SK-N-SH (cell line): ENCODE measurements around the gene RAPSN. TPM values are rescaled to one million over a fixed set of nuclear protein-coding genes. Genes with fewer than 3 reads are reported as not detected.

Source experiments
- CTCF ChIA-PET: fragments of 300-600, 350-600 bp; formaldehyde crosslinking; extraction: SDS; loops from one replicate; lab custom pipeline; 2021; lab: Yijun Ruan, JAX
- POLR2A ChIA-PET: fragments of 350-600 bp; sonication (Branson Sonifier 250); formaldehyde crosslinking; extraction: SDS; loops from one replicate; lab custom pipeline; 2020; ENCODE audit warnings: antibody characterized with exemption, inconsistent platforms; lab: Yijun Ruan, JAX
- DNase-seq: peaks from one replicate; pipeline ENCODE4 v3.0.0; 2012
- H2AFZ ChIP-seq: fragments of 200-600 bp; sonication (generic); 2 replicates; pipeline ENCODE4 v1.8.1; 2016; ENCODE audit warnings: antibody characterized with exemption, mild to moderate bottlenecking, low read depth
- H3F3A ChIP-seq: fragments of 200-600 bp; sonication (generic); replicated peaks from 2 replicates; pipeline ENCODE3; 2016; ENCODE audit warnings: antibody characterized with exemption, mild to moderate bottlenecking; ENCODE audit not compliant: insufficient read depth
- H3K27ac ChIP-seq, 2 experiments: fragments of 200-500 bp in 1 of 2; fragments of 200-600 bp in 1 of 2; sonication (Bioruptor generic) in 1 of 2; sonication (generic), shearing (Covaris generic) in 1 of 2; 2 replicates each; pipeline versions ENCODE4 v1.5.1 to v1.6.1; 2014 to 2016; ENCODE audit warnings: low read depth in 2 of 2, inconsistent platforms in 1 of 2, low read length in 1 of 2, mild to moderate bottlenecking in 1 of 2, mixed read lengths in 1 of 2
- H3K27me3 ChIP-seq: fragments of 200-600 bp; sonication (generic), shearing (Covaris generic); 2 replicates; pipeline ENCODE4 v1.6.1; 2016; ENCODE audit warnings: mixed run types; ENCODE audit not compliant: insufficient read depth
- H3K36me3 ChIP-seq, 2 experiments: fragments of 200-500 bp in 1 of 2; fragments of 200-600 bp in 1 of 2; sonication (Bioruptor generic) in 1 of 2; sonication (generic) in 1 of 2; replicated peaks in 1 of 2; 2 replicates each; pipeline versions ENCODE3 to v1.5.1; 2014 to 2016; ENCODE audit warnings: low read length in 1 of 2, mild to moderate bottlenecking in 1 of 2; ENCODE audit not compliant: insufficient read depth in 2 of 2, control insufficient read depth in 1 of 2
- H3K4me1 ChIP-seq, 2 experiments: fragments of 200-500 bp in 1 of 2; fragments of 200-600 bp in 1 of 2; sonication (Bioruptor generic) in 1 of 2; sonication (generic), shearing (Covaris generic) in 1 of 2; 2 replicates each; pipeline versions ENCODE4 v1.5.1 to v1.6.1; 2014 to 2016; ENCODE audit warnings: low read depth in 1 of 2, low read length in 1 of 2, mixed run types in 1 of 2; ENCODE audit not compliant: insufficient read depth in 2 of 2, control insufficient read depth in 1 of 2
- H3K4me2 ChIP-seq: fragments of 200-600 bp; sonication (generic), shearing (Covaris generic); 2 replicates; pipeline ENCODE4 v1.6.1; 2017; ENCODE audit warnings: mixed run types
- H3K4me3 ChIP-seq, 2 experiments: fragments of 200-500 bp in 1 of 2; fragments of 200-600 bp in 1 of 2; sonication (Bioruptor generic) in 1 of 2; sonication (generic), shearing (Covaris generic) in 1 of 2; 2 replicates each; pipeline versions ENCODE4 v1.5.1 to v1.8.1; 2014 to 2016; ENCODE audit warnings: low read depth in 2 of 2, inconsistent platforms in 1 of 2, low read length in 1 of 2, mild to moderate bottlenecking in 1 of 2, mixed read lengths in 1 of 2, moderate library complexity in 1 of 2
- H3K79me2 ChIP-seq: fragments of 200-600 bp; sonication (generic); 2 replicates; pipeline ENCODE4 v1.8.1; 2017; ENCODE audit warnings: mild to moderate bottlenecking; ENCODE audit not compliant: insufficient read depth
- H3K9ac ChIP-seq: fragments of 200-600 bp; sonication (generic); 2 replicates; pipeline ENCODE4 v1.6.1; 2017; ENCODE audit warnings: mixed run types
- H3K9me2 ChIP-seq: fragments of 200-600 bp; sonication (generic); 2 replicates; pipeline ENCODE4 v1.6.1; 2017; ENCODE audit warnings: mixed run types
- H3K9me3 ChIP-seq: fragments of 200-600 bp; sonication (generic); 2 replicates; pipeline ENCODE4 v1.6.1; 2017; ENCODE audit warnings: mixed run types, mild to moderate bottlenecking, moderate library complexity
- H4K20me1 ChIP-seq: fragments of 200-600 bp; sonication (generic); 2 replicates; pipeline ENCODE4 v1.6.1; 2017; ENCODE audit warnings: mild to moderate bottlenecking, mixed run types; ENCODE audit not compliant: insufficient read depth
- CHD2 ChIP-seq: fragments of 150-350 bp; IDR thresholded peaks from 2 replicates; pipeline ENCODE4 v1.6.1; 2018; ENCODE audit warnings: low read length; ENCODE audit not compliant: partially characterized antibody
- ELF1 ChIP-seq: IDR thresholded peaks from 2 replicates; pipeline ENCODE4 v1.4.0; 2012
- EZH2phosphoT487 ChIP-seq: fragments of 200-600 bp; sonication (generic); IDR thresholded peaks from 2 replicates; pipeline ENCODE4 v1.6.1; 2017; ENCODE audit warnings: low read depth, mixed run types, mild to moderate bottlenecking, antibody characterized with exemption, moderate library complexity, borderline replicate concordance
- FOXJ3 ChIP-seq: sonication (generic); formaldehyde crosslinking; IDR thresholded peaks from 2 replicates; pipeline ENCODE4 v1.5.1; 2020; ENCODE audit warnings: mild to moderate bottlenecking, missing genetic modification reagents
- FOXM1 ChIP-seq: IDR thresholded peaks from 2 replicates; pipeline ENCODE4 v1.4.0; 2012; ENCODE audit warnings: low read depth, mild to moderate bottlenecking
- GABPA ChIP-seq: IDR thresholded peaks from 2 replicates; pipeline ENCODE4 v1.4.0; 2012; ENCODE audit warnings: low read depth, mild to moderate bottlenecking
- GATA2 ChIP-seq: sonication (generic); formaldehyde crosslinking; IDR thresholded peaks from 2 replicates; pipeline ENCODE4 v1.5.0; 2020; ENCODE audit warnings: mild to moderate bottlenecking, missing genetic modification reagents
- JUND ChIP-seq: IDR thresholded peaks from 2 replicates; pipeline ENCODE4 v1.4.0; 2012
- NFIC ChIP-seq: IDR thresholded peaks from 2 replicates; pipeline ENCODE4 v1.4.0; 2012; ENCODE audit warnings: borderline replicate concordance
- POLR2AphosphoS5 ChIP-seq: IDR thresholded peaks from 2 replicates; pipeline ENCODE4 v1.6.1; 2012; ENCODE audit warnings: low read depth, low read length
- RCOR1 ChIP-seq: fragments of 150-350 bp; IDR thresholded peaks from 2 replicates; pipeline ENCODE4 v1.6.1; 2017; ENCODE audit warnings: antibody characterized with exemption, low read length
- RFX5 ChIP-seq: IDR thresholded peaks from 2 replicates; pipeline ENCODE4 v1.6.1; 2012; ENCODE audit warnings: mild to moderate bottlenecking, improper control_type of control experiment, low read length
- RXRA ChIP-seq: IDR thresholded peaks from 2 replicates; pipeline ENCODE4 v1.4.0; 2012; ENCODE audit warnings: low read depth, mild to moderate bottlenecking, borderline replicate concordance
- SIN3A ChIP-seq: IDR thresholded peaks from 2 replicates; pipeline ENCODE4 v1.6.1; 2012; ENCODE audit warnings: low read depth, mild to moderate bottlenecking, low read length, moderate library complexity, borderline replicate concordance
- SMC3 ChIP-seq: IDR thresholded peaks from 2 replicates; pipeline ENCODE4 v1.6.1; 2012; ENCODE audit warnings: low read depth, low read length, improper control_type of control experiment
- TAF1 ChIP-seq: IDR thresholded peaks from 2 replicates; pipeline ENCODE4 v1.6.1; 2012; ENCODE audit warnings: low read depth, mild to moderate bottlenecking, low read length, moderate library complexity, borderline replicate concordance
- TCF12 ChIP-seq: IDR thresholded peaks from 2 replicates; pipeline ENCODE4 v1.4.0; 2012
- TEAD4 ChIP-seq: IDR thresholded peaks from 2 replicates; pipeline ENCODE4 v1.4.0; 2012; ENCODE audit warnings: mild to moderate bottlenecking, borderline replicate concordance; ENCODE audit not compliant: insufficient read depth
- YY1 ChIP-seq: IDR thresholded peaks from 2 replicates; pipeline ENCODE4 v1.4.0; 2012; ENCODE audit warnings: low read depth, mild to moderate bottlenecking
- WGBS: methylation state at CpG from one replicate; pipeline ENCODE4 v1.1.6; 2017; ENCODE audit warnings: low lambda C conversion rate; 5-methylcytosine and 5-hydroxymethylcytosine counted together
- polyA plus RNA-seq, 3 experiments: library from polyadenylated mRNA; depleted of rRNA; stranded (reverse); fragments of >200 nt; gene quantifications; 2 replicates each; pipeline ENCODE4 v1.2.3, GENCODE V29; 2012
- TF ChIP-seq, protein P1 (sequence below): fragments of 150-350 bp; IDR thresholded peaks from 2 replicates; pipeline ENCODE4 v1.6.1; 2016; ENCODE audit warnings: mild to moderate bottlenecking, low read depth, low read length
- TF ChIP-seq, protein P2 (sequence below): fragments of 150-350 bp; IDR thresholded peaks from 2 replicates; pipeline ENCODE4 v1.6.1; 2017; ENCODE audit warnings: antibody characterized with exemption, low read length, low read depth, borderline replicate concordance
- TF ChIP-seq, protein P3 (sequence below): IDR thresholded peaks from 2 replicates; pipeline ENCODE4; 2012
- TF ChIP-seq, protein P4 (sequence below): fragments of 200-600 bp; sonication (generic); IDR thresholded peaks from 2 replicates; pipeline ENCODE4 v1.6.1; 2017; ENCODE audit warnings: antibody characterized with exemption, mild to moderate bottlenecking, moderate library complexity

Gene RAPSN
- polyA plus RNA-seq, 1 of the 3 experiments (the other 2 are of a cell fraction), result 0.07 TPM

DNA sequence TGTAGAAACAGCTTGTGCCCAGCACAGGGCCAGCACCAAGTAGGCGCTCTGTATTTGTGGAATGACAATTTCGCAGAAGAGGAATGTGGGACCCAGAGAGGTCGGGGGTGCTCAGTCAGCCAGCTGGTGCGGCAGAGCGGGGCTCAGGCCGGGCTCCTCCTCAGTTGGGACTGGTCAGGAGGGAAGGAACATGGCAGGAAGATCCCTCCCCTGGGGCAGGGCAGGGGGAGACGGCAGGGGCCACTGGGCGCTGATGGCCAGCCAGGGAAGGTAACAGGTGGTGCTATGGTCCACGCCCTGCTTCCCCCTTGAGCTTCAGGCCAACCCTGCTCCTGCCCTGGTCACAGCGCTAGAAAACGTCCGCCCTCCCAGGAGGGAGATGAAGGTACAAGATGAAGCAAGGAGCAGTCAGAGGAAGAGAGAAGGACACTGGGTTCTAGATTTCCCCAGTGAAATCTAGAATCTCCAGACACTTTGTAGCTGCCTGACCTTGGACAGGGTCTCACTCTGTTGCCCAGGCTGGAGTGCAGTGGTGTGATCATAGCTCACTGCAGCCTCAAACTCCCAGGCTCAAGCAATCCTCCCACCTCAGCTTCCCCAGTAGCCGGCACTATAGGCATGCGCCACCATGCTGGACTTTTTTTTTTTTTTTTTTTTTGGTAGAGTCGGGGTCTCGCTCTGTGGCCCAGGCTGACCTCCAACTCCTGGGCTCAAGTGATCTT lies 57.1 kb downstream of the RAPSN start:
- H3K27me3 ChIP-seq, result no peaks in the 10 kb centered on the region
- no peak overlapping the region for H3K9ac ChIP-seq
- H3K4me2 ChIP-seq, result no peak overlapping the region
- peaks cover 0 to 4% of the 10 kb centered on the region in 2 experiments; a peak in 1 of 4 replicates for H3K4me1 ChIP-seq
- no peaks in the 10 kb centered on the region for H3K79me2 ChIP-seq
- no peaks in the 10 kb centered on the region for H3K9me2 ChIP-seq
- WGBS, result 92% methylated on average over 15 of the region's 16 CpGs
- no peak overlapping the region for H3K27ac ChIP-seq
- H3F3A ChIP-seq, result no peaks in the 10 kb centered on the region
- no peaks in the 10 kb centered on the region for H3K36me3 ChIP-seq
- TF ChIP-seq JUND, result no peak
- TF ChIP-seq, protein P1, sequence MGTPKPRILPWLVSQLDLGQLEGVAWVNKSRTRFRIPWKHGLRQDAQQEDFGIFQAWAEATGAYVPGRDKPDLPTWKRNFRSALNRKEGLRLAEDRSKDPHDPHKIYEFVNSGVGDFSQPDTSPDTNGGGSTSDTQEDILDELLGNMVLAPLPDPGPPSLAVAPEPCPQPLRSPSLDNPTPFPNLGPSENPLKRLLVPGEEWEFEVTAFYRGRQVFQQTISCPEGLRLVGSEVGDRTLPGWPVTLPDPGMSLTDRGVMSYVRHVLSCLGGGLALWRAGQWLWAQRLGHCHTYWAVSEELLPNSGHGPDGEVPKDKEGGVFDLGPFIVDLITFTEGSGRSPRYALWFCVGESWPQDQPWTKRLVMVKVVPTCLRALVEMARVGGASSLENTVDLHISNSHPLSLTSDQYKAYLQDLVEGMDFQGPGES, result no peak
- TF ChIP-seq, protein P2, sequence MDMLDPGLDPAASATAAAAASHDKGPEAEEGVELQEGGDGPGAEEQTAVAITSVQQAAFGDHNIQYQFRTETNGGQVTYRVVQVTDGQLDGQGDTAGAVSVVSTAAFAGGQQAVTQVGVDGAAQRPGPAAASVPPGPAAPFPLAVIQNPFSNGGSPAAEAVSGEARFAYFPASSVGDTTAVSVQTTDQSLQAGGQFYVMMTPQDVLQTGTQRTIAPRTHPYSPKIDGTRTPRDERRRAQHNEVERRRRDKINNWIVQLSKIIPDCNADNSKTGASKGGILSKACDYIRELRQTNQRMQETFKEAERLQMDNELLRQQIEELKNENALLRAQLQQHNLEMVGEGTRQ, result no peak
- no peak for TF ChIP-seq GABPA
- TF ChIP-seq TAF1, result no peak
- no peak for TF ChIP-seq FOXM1
- no peak for TF ChIP-seq SIN3A
- no peak for TF ChIP-seq YY1
- TF ChIP-seq TEAD4, result no peak
- TF ChIP-seq RFX5, result no peak
- TF ChIP-seq ELF1, result no peak
- TF ChIP-seq SMC3, result no peak
- TF ChIP-seq RXRA, result no peak
- no peak for TF ChIP-seq POLR2AphosphoS5
- no peak for TF ChIP-seq RCOR1
- H2AFZ ChIP-seq, result no peak overlapping the region
- H3K4me3 ChIP-seq, result no peak overlapping the region
- POLR2A ChIA-PET, result no interaction called here
- DNase-seq, result peak; percentile 15
- CTCF ChIA-PET, result interaction anchor here (2.0 to 7.9 kb wide), 3 partner anchors 13 to 20 kb away, joined by 5 to 78 read pairs (median 22); no protein-coding TSS in a partner anchor
- H3K9me3 ChIP-seq, result no peaks in the 10 kb centered on the region
- no peaks in the 10 kb centered on the region for H4K20me1 ChIP-seq

DNA sequence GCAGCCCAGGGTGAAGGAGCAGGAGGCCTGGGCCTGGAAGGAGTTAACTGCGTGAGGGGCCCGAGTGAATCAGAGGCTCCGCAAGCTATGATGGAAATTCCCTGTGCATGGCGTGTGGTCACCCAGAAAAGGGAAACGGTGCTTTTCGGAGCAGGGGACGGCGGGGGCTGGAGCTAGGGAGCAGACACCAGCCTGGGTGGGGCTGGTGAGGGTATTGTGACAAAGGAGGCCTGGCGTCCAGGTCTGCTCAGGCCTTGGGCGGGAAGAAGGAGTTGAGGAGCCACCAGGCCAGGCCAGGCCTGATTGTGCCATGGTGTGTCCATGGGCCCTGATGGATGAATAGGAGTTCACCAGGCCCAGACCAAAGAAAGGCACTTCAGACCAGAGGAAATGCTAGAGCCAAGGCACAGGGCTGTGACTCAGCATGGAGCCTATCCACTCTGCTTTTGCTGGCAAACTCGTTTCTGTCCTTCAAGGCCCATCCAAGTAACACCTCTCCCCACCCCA lies 57.8 kb downstream of the RAPSN start:
- Histone ChIP-seq H3F3A (no peaks in the 10 kb centered on the region), H2AFZ (no peak overlapping the region), H3K79me2 (no peaks in the 10 kb centered on the region), H3K36me3 (no peaks in the 10 kb centered on the region), H3K4me3 (no peak overlapping the region), H3K27ac (no peak overlapping the region), H3K9me3 (no peaks in the 10 kb centered on the region), H3K9me2 (no peaks in the 10 kb centered on the region), H3K9ac (no peak overlapping the region), H3K4me1 (peaks cover 0 to 4% of the 10 kb centered on the region in 2 experiments; a peak in 1 of 4 replicates), H4K20me1 (no peaks in the 10 kb centered on the region), H3K4me2 (no peak overlapping the region), H3K27me3 (no peaks in the 10 kb centered on the region)
- no peak for DNase-seq
- ChIA-PET POLR2A (no interaction called here), CTCF (interaction anchor here (1.2 to 7.9 kb wide), 4 partner anchors 12 to 62 kb away, joined by 3 to 78 read pairs (median 14); no protein-coding TSS in a partner anchor)
- WGBS, result 88% methylated on average over 9 of the region's 11 CpGs
- TF ChIP-seq GATA2 (CRISPR knock-in tag) (no peak), JUND (no peak), NFIC (no peak), EZH2phosphoT487 (no peak), TCF12 (no peak), FOXM1 (no peak), FOXJ3 (CRISPR knock-in tag) (no peak), CHD2 (no peak)
- TF ChIP-seq, protein P2, result no peak
- TF ChIP-seq, protein P3, sequence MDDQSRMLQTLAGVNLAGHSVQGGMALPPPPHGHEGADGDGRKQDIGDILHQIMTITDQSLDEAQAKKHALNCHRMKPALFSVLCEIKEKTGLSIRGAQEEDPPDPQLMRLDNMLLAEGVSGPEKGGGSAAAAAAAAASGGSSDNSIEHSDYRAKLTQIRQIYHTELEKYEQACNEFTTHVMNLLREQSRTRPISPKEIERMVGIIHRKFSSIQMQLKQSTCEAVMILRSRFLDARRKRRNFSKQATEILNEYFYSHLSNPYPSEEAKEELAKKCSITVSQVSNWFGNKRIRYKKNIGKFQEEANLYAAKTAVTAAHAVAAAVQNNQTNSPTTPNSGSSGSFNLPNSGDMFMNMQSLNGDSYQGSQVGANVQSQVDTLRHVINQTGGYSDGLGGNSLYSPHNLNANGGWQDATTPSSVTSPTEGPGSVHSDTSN, result no peak
- TF ChIP-seq, protein P4, sequence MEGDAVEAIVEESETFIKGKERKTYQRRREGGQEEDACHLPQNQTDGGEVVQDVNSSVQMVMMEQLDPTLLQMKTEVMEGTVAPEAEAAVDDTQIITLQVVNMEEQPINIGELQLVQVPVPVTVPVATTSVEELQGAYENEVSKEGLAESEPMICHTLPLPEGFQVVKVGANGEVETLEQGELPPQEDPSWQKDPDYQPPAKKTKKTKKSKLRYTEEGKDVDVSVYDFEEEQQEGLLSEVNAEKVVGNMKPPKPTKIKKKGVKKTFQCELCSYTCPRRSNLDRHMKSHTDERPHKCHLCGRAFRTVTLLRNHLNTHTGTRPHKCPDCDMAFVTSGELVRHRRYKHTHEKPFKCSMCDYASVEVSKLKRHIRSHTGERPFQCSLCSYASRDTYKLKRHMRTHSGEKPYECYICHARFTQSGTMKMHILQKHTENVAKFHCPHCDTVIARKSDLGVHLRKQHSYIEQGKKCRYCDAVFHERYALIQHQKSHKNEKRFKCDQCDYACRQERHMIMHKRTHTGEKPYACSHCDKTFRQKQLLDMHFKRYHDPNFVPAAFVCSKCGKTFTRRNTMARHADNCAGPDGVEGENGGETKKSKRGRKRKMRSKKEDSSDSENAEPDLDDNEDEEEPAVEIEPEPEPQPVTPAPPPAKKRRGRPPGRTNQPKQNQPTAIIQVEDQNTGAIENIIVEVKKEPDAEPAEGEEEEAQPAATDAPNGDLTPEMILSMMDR, result no peak
